ENCODE data around the gene SUB1.
"Not testable (repeated sequence)": the region's sequence is repeated elsewhere in the genome, so short reads cannot be mapped to it uniquely, and the experiment has no call there.

The SUB1 gene

GRCh38 chr5:32566319-32567111 lies 18.8 kb upstream of the SUB1 start:
- Histone ChIP-seq H3K4me1 (ENCODE audit: control insufficient read depth, insufficient read depth, low read length) (peaks cover 33% of the 10 kb centered on the region), H3K9me3 (ENCODE audit: control insufficient read depth, low read length) (no peaks in the 10 kb centered on the region), H3K27me3 (replicated peaks; ENCODE audit: control insufficient read depth, insufficient read depth, low read length) (no peaks in the 10 kb centered on the region), H3K9ac (ENCODE audit: low read length) (no peak overlapping the region), H3K36me3 (ENCODE audit: control insufficient read depth, insufficient read depth, low read length, severe bottlenecking) (no peaks in the 10 kb centered on the region), H3K4me3 (ENCODE audit: low read length) (no peak overlapping the region)
- DNase-seq (ENCODE audit: low read depth): no peak

- Histone ChIP-seq H3K4me1 (ENCODE audit: control insufficient read depth, insufficient read depth, low read length) (peaks cover 30% of the 10 kb centered on the region), H3K9ac (ENCODE audit: low read length) (no peak overlapping the region), H3K9me3 (ENCODE audit: control insufficient read depth, low read length) (no peaks in the 10 kb centered on the region), H3K36me3 (ENCODE audit: control insufficient read depth, insufficient read depth, low read length, severe bottlenecking) (no peaks in the 10 kb centered on the region), H3K27me3 (replicated peaks; ENCODE audit: control insufficient read depth, insufficient read depth, low read length) (no peaks in the 10 kb centered on the region), H3K4me3 (ENCODE audit: low read length) (no peak overlapping the region)
- no peak for DNase-seq (ENCODE audit: low read depth)
Observed at GRCh38 chr5:32571128-32571527, 14.2 kb upstream of the SUB1 start.

- DNase-seq (ENCODE audit: low read depth): no peak
- no peaks in the 10 kb centered on the region for H3K27me3 ChIP-seq (replicated peaks; ENCODE audit: control insufficient read depth, insufficient read depth, low read length)
- peaks cover 13% of the 10 kb centered on the region for H3K4me1 ChIP-seq (ENCODE audit: control insufficient read depth, insufficient read depth, low read length)
Observed at GRCh38 chr5:32572778-32573480, 12.4 kb upstream of the SUB1 start.

GRCh38 chr5:32573481-32573854 lies 11.9 kb upstream of the SUB1 start:
- H3K36me3 ChIP-seq (ENCODE audit: control insufficient read depth, insufficient read depth, low read length, severe bottlenecking): not testable (repeated sequence)

More at GRCh38 chr5:32572778-32573480, 12.4 kb upstream of the SUB1 start:
- no peak overlapping the region for H3K4me3 ChIP-seq (ENCODE audit: low read length)
- no peaks in the 10 kb centered on the region for H3K36me3 ChIP-seq (ENCODE audit: control insufficient read depth, insufficient read depth, low read length, severe bottlenecking)
- no peaks in the 10 kb centered on the region for H3K9me3 ChIP-seq (ENCODE audit: control insufficient read depth, low read length)
- no peak overlapping the region for H3K9ac ChIP-seq (ENCODE audit: low read length)

GRCh38 chr5:32574540-32575175 lies 10.7 kb upstream of the SUB1 start:
- H3K4me1 ChIP-seq (ENCODE audit: control insufficient read depth, insufficient read depth, low read length): no peaks in the 10 kb centered on the region
- DNase-seq (ENCODE audit: low read depth): no peak
- H3K4me3 ChIP-seq (ENCODE audit: low read length): no peak overlapping the region
- no peaks in the 10 kb centered on the region for H3K36me3 ChIP-seq (ENCODE audit: control insufficient read depth, insufficient read depth, low read length, severe bottlenecking)
- H3K27me3 ChIP-seq (replicated peaks; ENCODE audit: control insufficient read depth, insufficient read depth, low read length): no peaks in the 10 kb centered on the region
- no peaks in the 10 kb centered on the region for H3K9me3 ChIP-seq (ENCODE audit: control insufficient read depth, low read length)
- no peak overlapping the region for H3K9ac ChIP-seq (ENCODE audit: low read length)

More at GRCh38 chr5:32573481-32573854, 11.9 kb upstream of the SUB1 start:
- H3K9ac ChIP-seq (ENCODE audit: low read length); DNase-seq (ENCODE audit: low read depth); H3K4me3 ChIP-seq (ENCODE audit: low read length); H3K9me3 ChIP-seq (ENCODE audit: control insufficient read depth, low read length); H3K27me3 ChIP-seq (replicated peaks; ENCODE audit: control insufficient read depth, insufficient read depth, low read length): not testable (repeated sequence)
- H3K4me1 ChIP-seq (ENCODE audit: control insufficient read depth, insufficient read depth, low read length): peaks cover 12% of the 10 kb centered on the region

- H3K9ac ChIP-seq (ENCODE audit: low read length): no peak overlapping the region
- no peak overlapping the region for H3K4me3 ChIP-seq (ENCODE audit: low read length)
- H3K27me3 ChIP-seq (replicated peaks; ENCODE audit: control insufficient read depth, insufficient read depth, low read length): no peaks in the 10 kb centered on the region
- DNase-seq (ENCODE audit: low read depth): no peak
- peaks cover 11% of the 10 kb centered on the region for H3K4me1 ChIP-seq (ENCODE audit: control insufficient read depth, insufficient read depth, low read length)
- H3K9me3 ChIP-seq (ENCODE audit: control insufficient read depth, low read length): no peaks in the 10 kb centered on the region
- no peaks in the 10 kb centered on the region for H3K36me3 ChIP-seq (ENCODE audit: control insufficient read depth, insufficient read depth, low read length, severe bottlenecking)
Observed at GRCh38 chr5:32578363-32578762, 7.0 kb upstream of the SUB1 start.

GRCh38 chr5:32578764-32579163 lies 6.6 kb upstream of the SUB1 start:
- Histone ChIP-seq H3K9me3 (ENCODE audit: control insufficient read depth, low read length) (no peaks in the 10 kb centered on the region), H3K27me3 (replicated peaks; ENCODE audit: control insufficient read depth, insufficient read depth, low read length) (no peaks in the 10 kb centered on the region), H3K4me1 (ENCODE audit: control insufficient read depth, insufficient read depth, low read length) (peaks cover 11% of the 10 kb centered on the region), H3K36me3 (ENCODE audit: control insufficient read depth, insufficient read depth, low read length, severe bottlenecking) (no peaks in the 10 kb centered on the region), H3K9ac (ENCODE audit: low read length) (no peak overlapping the region), H3K4me3 (ENCODE audit: low read length) (no peak overlapping the region)
- no peak for DNase-seq (ENCODE audit: low read depth)

- Histone ChIP-seq H3K9me3 (ENCODE audit: control insufficient read depth, low read length) (no peaks in the 10 kb centered on the region), H3K4me3 (ENCODE audit: low read length) (no peak overlapping the region), H3K4me1 (ENCODE audit: control insufficient read depth, insufficient read depth, low read length) (peaks cover 15% of the 10 kb centered on the region), H3K9ac (ENCODE audit: low read length) (no peak overlapping the region), H3K27me3 (replicated peaks; ENCODE audit: control insufficient read depth, insufficient read depth, low read length) (no peaks in the 10 kb centered on the region), H3K36me3 (ENCODE audit: control insufficient read depth, insufficient read depth, low read length, severe bottlenecking) (no peaks in the 10 kb centered on the region)
- DNase-seq (ENCODE audit: low read depth): no peak
Observed at GRCh38 chr5:32581010-32581785, 4.2 kb upstream of the SUB1 start.

- Histone ChIP-seq H3K9me3 (ENCODE audit: control insufficient read depth, low read length) (no peaks in the 10 kb centered on the region), H3K9ac (ENCODE audit: low read length) (no peak overlapping the region), H3K36me3 (ENCODE audit: control insufficient read depth, insufficient read depth, low read length, severe bottlenecking) (peaks cover under 1% of the 10 kb centered on the region), H3K4me1 (ENCODE audit: control insufficient read depth, insufficient read depth, low read length) (peaks cover 32% of the 10 kb centered on the region), H3K27me3 (replicated peaks; ENCODE audit: control insufficient read depth, insufficient read depth, low read length) (no peaks in the 10 kb centered on the region), H3K4me3 (ENCODE audit: low read length) (no peak overlapping the region)
- no peak for DNase-seq (ENCODE audit: low read depth)
Observed at GRCh38 chr5:32583582-32584232, 1.6 kb upstream of the SUB1 start.

- no peak overlapping the region for H3K9ac ChIP-seq (ENCODE audit: low read length)
- H3K4me3 ChIP-seq (ENCODE audit: low read length): peak overlapping the region; percentile 98
- no peaks in the 10 kb centered on the region for H3K9me3 ChIP-seq (ENCODE audit: control insufficient read depth, low read length)
- DNase-seq (ENCODE audit: low read depth): no peak
- H3K36me3 ChIP-seq (ENCODE audit: control insufficient read depth, insufficient read depth, low read length, severe bottlenecking): peaks cover 10% of the 10 kb centered on the region
- no peaks in the 10 kb centered on the region for H3K27me3 ChIP-seq (replicated peaks; ENCODE audit: control insufficient read depth, insufficient read depth, low read length)
- H3K4me1 ChIP-seq (ENCODE audit: control insufficient read depth, insufficient read depth, low read length): peaks cover 34% of the 10 kb centered on the region
Observed at GRCh38 chr5:32584646-32585045, 711 bp upstream of the SUB1 start.

Data from adipocyte (in vitro differentiated cells).